Stimulated activated memory B cell treated with anti-CD40 and anti-IgM and Interleukin-4, amounts not matched to agents 10 μg/mL and 1 μg/mL and 100 μg/mL, for 72 hours (primary cell): Measurements from ENCODE around the gene UNC13D.
A peak's percentile ranks its signal among the peaks of the same experiment; 100 is the strongest.
"Not testable (repeated sequence)": the region's sequence is repeated elsewhere in the genome, so short reads cannot be mapped to it uniquely, and the experiment has no call there.

Experiments
- ATAC-seq: fragments of 150-1000 bp; cut with Tn5 transposase; 2 replicates; pipeline ENCODE4 v1.10.0; 2021
- H3K27ac Mint-ChIP-seq: one replicate; pipeline ENCODE4 v1.8.0; 2022; ENCODE audit warnings: mild to moderate bottlenecking, mixed read lengths
- H3K27me3 Mint-ChIP-seq: one replicate; pipeline ENCODE4 v1.8.0; 2022; ENCODE audit warnings: mixed read lengths
- H3K36me3 Mint-ChIP-seq: one replicate; pipeline ENCODE4 v1.8.0; 2022; ENCODE audit warnings: mixed read lengths
- H3K4me1 Mint-ChIP-seq: one replicate; pipeline ENCODE4 v1.8.0; 2022; ENCODE audit warnings: mixed read lengths
- H3K4me3 Mint-ChIP-seq: one replicate; pipeline ENCODE4 v1.8.0; 2022; ENCODE audit warnings: mild to moderate bottlenecking, moderate library complexity, mixed read lengths
- H3K9me3 Mint-ChIP-seq: one replicate; pipeline ENCODE4 v1.8.0; 2022; ENCODE audit warnings: mixed read lengths

The UNC13D gene

DNA sequence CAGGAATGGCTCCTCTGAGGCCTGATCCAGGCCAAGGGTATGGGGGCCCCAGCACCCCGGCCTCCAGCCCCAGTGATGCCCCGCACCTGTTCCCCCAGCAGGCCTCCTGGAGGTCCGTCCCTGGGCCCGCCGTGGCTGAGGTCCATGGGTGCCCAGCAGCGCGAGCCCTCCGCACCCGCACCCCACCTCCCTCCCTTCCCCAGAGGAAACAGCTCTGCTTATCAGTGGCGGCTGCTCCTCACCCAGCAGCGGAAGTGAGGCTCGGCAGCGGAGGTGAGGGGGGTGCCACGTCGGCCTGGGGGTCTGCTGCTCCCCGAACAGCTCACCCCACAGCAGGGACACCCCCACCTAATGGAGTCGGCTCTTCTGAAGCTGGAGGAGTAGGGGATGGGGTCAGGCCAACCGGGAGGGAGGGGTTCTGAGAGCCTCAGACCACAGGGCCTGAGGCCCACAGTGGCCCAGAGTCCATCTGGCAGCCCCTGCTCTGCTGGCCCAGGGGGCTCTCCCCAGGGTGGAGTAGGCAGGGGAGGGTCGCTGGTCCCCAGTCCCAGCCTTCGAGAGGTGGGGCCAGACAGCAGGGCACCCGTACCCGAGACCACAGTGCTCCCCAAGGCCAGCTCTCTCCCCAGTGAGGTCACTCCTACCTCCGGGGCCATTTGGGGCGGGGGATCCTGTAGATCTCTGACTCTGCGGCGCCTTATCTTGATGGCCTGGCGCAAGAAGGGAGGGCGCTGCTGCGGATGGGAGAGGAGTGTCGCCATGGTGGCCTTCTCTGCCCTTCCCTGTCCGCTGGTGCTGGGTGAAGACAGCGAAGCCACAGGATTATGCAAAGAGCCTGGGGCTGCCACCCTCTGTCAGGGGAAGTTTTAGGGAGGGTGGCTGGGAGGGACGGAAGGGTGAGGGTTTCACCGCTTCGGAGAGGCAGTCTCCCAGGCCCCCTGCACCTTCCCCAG is at the start of gene UNC13D:
TSS of gene UNC13D (minus strand) at position 828 of the 953 bp plus-strand sequence. CDS start at position 761, 67 bp downstream.
- peak within 1 kb of the TSS; percentile 91 for H3K27ac Mint-ChIP-seq
- H3K27me3 Mint-ChIP-seq, result no peaks in the 10 kb centered on the region
- peak; percentile 65 for ATAC-seq
- peak within 1 kb of the TSS; percentile 96 for H3K4me3 Mint-ChIP-seq
- H3K9me3 Mint-ChIP-seq, result no peaks in the 10 kb centered on the region
- H3K36me3 Mint-ChIP-seq, result peaks cover 39% of the 10 kb centered on the region
- peaks cover 40% of the 10 kb centered on the region for H3K4me1 Mint-ChIP-seq

DNA sequence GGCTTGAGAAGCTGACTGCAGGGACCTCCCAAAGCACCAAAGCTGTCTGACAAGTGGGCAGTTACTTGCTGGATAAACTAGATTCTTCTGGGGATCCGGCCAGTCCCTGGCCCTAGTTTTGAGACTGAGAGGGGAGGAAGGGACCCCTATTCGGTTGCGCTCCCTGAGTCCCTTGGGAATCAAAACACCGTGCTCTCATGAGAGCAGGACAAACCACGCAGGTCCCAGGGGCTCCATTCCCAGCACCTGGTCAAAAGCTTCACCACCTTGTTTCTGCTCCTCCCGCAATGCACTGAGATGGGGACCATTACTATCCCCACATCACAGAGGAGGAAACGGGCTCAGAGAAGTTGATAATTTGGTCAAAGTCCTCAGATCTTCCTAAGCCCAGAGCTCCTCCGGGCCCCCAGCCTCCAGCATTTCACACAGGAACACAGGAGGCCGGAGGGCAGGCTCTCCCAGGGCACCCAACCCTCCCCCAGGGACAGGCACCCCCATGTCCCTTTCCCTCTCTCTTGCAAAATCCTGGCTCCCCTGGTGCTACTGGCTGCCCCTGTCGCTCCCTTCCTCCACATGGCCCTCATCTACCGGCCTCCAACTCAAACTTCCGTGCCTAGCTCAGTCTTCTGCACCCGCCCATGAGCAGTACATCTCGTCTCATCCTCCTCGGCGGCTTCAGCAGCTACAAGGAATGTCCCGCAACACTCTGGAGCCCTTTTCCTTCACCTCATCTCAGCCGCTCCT is 49.3 kb upstream of the UNC13D start:
- Mint-ChIP-seq H3K27ac (peak overlapping the region; percentile 87), H3K4me1 (peaks cover 43% of the 10 kb centered on the region), H3K4me3 (no peak overlapping the region), H3K36me3 (peaks cover 31% of the 10 kb centered on the region), H3K9me3 (no peaks in the 10 kb centered on the region), H3K27me3 (no peaks in the 10 kb centered on the region)
- no peak for ATAC-seq

DNA sequence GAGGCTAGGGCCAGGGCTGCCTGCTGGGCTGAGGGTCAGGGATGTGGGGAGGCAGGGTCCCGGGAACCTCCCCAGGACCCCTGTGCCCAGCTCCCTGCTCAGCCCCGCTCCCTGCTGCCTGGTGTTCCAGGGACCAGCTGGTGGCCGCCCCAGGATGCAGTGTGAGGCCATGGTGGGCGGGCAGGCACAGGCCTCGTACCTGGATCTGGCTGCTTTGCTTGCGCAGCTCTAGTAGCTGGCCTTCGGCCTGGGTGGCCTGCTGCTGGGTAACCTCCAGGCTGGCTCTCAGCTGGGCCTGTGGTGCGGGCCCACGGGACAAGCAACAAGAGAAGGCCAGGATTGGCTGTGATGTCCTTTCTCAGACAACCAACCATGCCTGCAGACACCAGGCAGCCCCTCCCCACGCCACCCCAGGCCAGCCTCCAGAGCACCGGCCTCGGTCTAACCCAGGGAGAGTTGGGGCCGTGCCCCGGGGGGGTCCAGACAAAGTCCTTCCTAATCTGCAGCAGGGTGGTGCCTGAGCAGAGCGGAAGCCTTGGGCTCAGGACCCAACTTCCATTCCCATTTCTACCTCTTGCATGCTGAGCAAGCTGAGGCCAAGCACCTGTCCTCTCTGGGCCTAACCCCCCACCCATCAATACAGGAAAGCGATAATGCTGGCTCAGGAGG is 48.5 kb upstream of the UNC13D start:
- peaks cover 27% of the 10 kb centered on the region for H3K36me3 Mint-ChIP-seq

DNA sequence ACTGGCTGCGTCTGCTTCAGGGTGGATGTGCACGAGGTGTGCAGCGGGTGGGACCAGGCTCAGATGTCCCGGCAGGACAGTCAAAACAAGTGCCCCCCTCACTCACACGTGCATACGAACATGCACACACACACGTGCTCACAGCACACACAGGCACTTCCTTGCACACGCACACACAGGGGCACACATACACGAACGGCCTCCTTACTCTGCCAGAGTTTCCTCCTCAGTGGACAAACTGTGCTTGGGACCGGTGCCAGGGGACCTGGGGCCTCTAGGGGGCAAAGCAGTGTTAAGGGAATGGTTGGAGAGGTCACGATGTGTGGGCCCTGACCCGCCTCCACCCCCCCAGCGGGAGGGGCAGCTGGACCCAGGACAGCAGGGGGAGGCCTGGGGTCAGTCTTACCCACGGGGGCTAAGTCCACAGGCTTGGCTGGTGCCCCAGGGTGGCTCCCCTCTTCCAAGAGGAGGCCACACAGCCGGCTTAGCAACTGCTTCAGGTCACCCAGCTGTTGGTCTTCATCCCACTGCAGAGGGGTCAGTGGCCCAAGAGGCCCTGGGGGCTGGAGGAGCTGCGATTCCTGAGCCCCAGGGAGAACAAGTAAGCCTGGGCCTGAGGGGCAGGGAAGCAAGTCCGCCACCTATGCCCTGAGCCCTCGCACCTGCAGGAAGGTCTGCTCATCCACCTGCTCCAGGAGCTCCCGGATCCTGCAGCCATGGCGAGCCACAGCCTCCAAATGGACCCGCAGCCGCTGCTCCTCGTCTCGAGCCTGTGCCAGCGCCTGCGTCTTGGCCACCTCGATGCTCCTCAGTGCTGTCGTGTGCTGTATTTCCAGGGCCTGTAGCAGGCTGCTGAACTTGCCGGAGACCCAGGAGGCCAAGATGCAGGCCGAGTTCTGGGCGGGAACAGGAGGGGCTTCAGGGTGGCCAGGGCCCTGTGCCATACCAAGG is 47.7 kb upstream of the UNC13D start:
- Mint-ChIP-seq H3K9me3 (no peaks in the 10 kb centered on the region), H3K27me3 (no peaks in the 10 kb centered on the region), H3K4me3 (no peak overlapping the region), H3K36me3 (peaks cover 24% of the 10 kb centered on the region), H3K4me1 (peaks cover 34% of the 10 kb centered on the region), H3K27ac (no peak overlapping the region)
- ATAC-seq, result no peak

More for the DNA sequence above, 48.5 kb upstream of the UNC13D start:
- Mint-ChIP-seq H3K9me3 (no peaks in the 10 kb centered on the region), H3K4me3 (no peak overlapping the region), H3K27ac (no peak overlapping the region), H3K27me3 (no peaks in the 10 kb centered on the region), H3K4me1 (peaks cover 41% of the 10 kb centered on the region)
- ATAC-seq, result no peak

DNA sequence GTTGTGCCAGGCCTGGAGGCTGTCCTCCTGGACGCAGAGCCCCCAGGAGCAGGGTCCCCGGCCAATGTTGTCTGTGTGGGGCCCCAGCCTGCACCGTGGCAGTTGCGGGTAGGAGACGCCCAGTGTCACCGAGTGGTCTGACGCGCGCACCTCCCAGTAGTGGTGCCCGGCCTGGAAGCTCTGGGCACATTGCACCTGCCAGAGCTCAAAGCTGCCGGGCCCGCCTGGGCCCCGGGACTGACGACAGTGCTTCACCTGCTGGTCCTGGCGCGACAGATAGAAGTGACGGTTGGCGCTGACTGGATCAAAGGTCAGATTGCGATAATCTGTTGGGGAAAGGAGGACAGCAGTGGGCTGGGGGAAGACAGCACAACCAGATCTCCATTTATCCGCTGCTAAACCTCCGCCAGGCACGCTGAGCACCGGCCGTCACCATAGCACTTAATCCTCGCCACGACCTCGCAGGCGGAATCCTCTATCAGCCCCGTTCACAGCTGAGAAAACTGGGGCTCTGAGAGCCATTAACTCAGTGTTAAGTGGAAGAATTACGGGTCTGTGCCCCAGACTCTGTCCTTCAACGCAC is 46.9 kb upstream of the UNC13D start:
- no peak overlapping the region for H3K4me3 Mint-ChIP-seq
- H3K4me1 Mint-ChIP-seq, result peaks cover 33% of the 10 kb centered on the region
- H3K27ac Mint-ChIP-seq, result peak overlapping the region; percentile 47
- no peak for ATAC-seq
- H3K36me3 Mint-ChIP-seq, result peaks cover 29% of the 10 kb centered on the region
- no peaks in the 10 kb centered on the region for H3K27me3 Mint-ChIP-seq
- H3K9me3 Mint-ChIP-seq, result no peaks in the 10 kb centered on the region

DNA sequence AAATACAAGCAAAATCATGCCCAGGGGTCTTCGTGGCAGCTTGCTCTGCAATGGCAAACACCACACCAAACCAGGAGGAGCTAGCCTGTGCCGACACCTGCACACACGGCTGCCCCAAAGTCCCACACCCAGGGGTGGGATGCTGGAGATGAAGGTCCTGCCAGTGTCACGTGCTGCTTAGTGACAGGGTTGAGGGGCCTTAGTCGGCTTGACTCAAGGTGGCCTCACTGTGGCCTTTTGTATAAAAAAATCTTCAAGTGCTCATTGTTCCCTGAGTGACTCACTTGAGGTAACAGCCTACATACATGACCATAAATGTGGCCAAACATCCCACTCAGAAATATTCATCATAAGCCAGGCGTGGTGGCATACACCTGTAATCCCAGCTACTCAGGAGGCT is 45.2 kb upstream of the UNC13D start:
- Mint-ChIP-seq H3K9me3 (no peaks in the 10 kb centered on the region), H3K4me1 (peaks cover 17% of the 10 kb centered on the region), H3K4me3 (no peak overlapping the region), H3K27ac (no peak overlapping the region), H3K27me3 (no peaks in the 10 kb centered on the region), H3K36me3 (peaks cover 24% of the 10 kb centered on the region)
- ATAC-seq, result no peak

DNA sequence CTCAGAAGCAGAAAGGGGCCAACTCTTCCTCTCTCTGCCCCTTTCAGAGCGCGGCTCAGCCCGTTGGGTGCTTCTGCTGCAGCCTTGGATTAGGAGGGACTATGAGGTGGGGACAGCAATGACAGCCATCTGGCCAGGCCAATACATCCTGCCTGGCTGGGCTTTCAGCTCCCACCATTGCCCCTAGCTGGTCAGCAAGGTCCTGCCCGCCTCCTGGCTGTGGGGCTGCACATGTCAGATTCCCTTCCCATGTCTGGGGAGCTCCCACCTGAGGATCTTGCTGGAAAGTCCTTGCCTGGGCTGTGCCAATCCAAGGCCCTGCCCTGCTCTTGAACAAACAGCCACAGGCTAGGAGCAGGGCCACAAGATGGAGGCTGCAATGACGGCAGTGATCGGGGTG is 44.3 kb upstream of the UNC13D start:
- H3K27me3 Mint-ChIP-seq, result no peaks in the 10 kb centered on the region
- no peaks in the 10 kb centered on the region for H3K9me3 Mint-ChIP-seq
- H3K4me1 Mint-ChIP-seq, result peaks cover 7% of the 10 kb centered on the region
- no peak overlapping the region for H3K27ac Mint-ChIP-seq
- no peak overlapping the region for H3K4me3 Mint-ChIP-seq
- H3K36me3 Mint-ChIP-seq, result peaks cover 24% of the 10 kb centered on the region
- ATAC-seq, result no peak

DNA sequence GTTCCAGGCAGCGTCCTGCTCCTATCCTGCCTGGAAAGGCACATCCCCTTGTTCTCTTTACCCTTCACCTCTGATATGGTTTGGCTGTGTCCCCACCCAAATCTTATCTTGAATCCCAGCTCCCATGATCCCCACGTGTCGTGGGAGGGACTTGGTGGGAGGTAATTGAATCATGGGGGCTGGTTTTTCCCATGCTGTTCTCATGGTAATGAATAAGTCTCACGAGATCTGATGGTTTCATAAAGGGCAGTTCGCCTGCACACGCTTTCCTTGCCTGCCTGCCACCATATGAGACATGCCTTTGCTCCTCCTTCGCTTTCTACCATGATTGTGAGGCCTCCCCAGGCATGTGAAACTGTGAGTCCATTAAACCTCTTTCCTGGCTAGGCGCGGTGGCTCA is 41.7 kb upstream of the UNC13D start:
- not testable (repeated sequence) for H3K9me3 Mint-ChIP-seq, H3K27me3 Mint-ChIP-seq, H3K4me1 Mint-ChIP-seq, H3K27ac Mint-ChIP-seq, H3K4me3 Mint-ChIP-seq, ATAC-seq
- H3K36me3 Mint-ChIP-seq, result peaks cover 24% of the 10 kb centered on the region

DNA sequence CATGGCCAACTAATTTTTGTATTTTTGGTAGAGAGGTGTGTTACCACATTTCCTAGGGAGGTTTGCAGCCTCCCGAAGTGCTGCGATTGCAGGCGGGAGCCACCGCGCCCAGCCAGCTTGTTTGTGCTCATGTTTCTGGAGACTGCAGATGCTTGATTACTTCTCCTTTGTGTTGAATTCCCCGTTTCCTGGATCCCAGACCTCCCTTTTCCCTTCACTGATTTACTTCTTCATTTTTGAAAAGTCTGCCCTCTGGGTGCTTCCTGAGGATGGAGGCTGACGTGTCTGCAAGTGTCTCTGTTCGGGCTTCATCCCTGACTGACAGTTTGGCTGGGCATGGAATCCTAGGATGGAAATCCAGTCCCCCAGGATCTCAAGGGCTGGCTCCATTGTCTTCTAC is 41.2 kb upstream of the UNC13D start:
- peaks cover 3% of the 10 kb centered on the region for H3K4me1 Mint-ChIP-seq
- ATAC-seq, result no peak
- H3K27ac Mint-ChIP-seq, result no peak overlapping the region
- no peaks in the 10 kb centered on the region for H3K27me3 Mint-ChIP-seq
- no peak overlapping the region for H3K4me3 Mint-ChIP-seq
- H3K9me3 Mint-ChIP-seq, result no peaks in the 10 kb centered on the region
- H3K36me3 Mint-ChIP-seq, result peaks cover 21% of the 10 kb centered on the region

DNA sequence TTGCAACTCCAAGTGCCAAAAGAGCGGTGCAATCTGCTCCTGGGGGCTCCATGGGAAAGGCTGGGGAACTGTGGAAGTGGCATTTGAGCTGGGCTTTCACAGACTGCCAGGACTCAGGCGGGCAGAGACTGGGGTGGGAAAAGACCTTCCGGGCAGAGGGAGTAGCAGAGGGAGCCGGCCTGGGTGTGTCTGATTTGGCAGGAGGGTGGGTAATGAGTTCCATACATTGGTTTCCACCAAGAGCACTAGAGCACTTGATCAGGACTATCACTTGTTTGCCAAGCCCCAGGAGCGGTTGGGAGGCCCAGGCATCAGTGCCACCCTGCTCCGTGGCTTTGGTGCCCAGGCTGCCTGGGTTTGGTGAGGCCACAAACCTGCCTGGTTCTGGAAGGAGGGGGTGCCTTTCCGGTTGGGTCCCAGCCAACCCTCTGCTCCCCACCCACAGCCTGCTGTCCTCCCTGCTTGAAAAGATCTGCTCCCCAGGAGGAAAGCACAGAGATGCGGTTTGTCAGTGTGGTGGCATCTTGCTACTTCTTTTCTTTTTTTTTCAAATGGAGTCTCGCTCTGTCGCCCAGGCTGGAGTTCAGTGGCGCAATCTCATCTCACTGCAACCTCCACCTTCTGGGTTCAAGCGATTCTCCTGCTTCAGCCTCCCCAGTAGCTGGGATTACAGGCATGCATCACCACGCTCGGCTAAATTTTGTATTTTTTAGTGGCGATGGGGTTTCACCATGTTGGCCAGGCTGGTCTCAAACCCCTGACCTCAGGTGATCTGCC is 37.7 kb upstream of the UNC13D start:
- Mint-ChIP-seq H3K36me3 (peaks cover 5% of the 10 kb centered on the region), H3K4me1 (peaks cover 20% of the 10 kb centered on the region), H3K4me3 (no peak overlapping the region), H3K9me3 (no peaks in the 10 kb centered on the region), H3K27ac (no peak overlapping the region), H3K27me3 (no peaks in the 10 kb centered on the region)
- no peak for ATAC-seq

DNA sequence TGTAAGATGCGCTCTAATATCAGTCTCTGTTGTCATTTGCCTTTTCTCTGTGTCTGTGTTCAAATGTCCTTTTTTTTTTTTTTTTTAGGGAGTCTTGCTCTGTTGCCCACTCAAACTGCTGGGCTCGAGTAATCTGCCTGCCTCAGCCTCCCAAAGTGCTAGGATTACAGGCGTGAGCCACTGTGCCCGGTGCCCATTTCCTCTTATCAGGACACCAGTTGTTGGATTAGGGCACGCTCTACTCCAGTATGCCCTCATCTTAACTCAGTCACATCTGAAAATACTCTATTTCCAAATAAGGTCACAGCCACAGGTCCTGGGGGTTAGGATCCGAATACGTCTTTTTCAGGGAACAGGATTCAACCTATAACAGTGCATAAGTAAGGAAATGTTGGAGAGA is 36.1 kb upstream of the UNC13D start:
- H3K36me3 Mint-ChIP-seq, result no peaks in the 10 kb centered on the region
- H3K4me1 Mint-ChIP-seq, result peaks cover 34% of the 10 kb centered on the region
- no peaks in the 10 kb centered on the region for H3K27me3 Mint-ChIP-seq
- no peak overlapping the region for H3K4me3 Mint-ChIP-seq
- ATAC-seq, result no peak
- no peak overlapping the region for H3K27ac Mint-ChIP-seq
- no peaks in the 10 kb centered on the region for H3K9me3 Mint-ChIP-seq

DNA sequence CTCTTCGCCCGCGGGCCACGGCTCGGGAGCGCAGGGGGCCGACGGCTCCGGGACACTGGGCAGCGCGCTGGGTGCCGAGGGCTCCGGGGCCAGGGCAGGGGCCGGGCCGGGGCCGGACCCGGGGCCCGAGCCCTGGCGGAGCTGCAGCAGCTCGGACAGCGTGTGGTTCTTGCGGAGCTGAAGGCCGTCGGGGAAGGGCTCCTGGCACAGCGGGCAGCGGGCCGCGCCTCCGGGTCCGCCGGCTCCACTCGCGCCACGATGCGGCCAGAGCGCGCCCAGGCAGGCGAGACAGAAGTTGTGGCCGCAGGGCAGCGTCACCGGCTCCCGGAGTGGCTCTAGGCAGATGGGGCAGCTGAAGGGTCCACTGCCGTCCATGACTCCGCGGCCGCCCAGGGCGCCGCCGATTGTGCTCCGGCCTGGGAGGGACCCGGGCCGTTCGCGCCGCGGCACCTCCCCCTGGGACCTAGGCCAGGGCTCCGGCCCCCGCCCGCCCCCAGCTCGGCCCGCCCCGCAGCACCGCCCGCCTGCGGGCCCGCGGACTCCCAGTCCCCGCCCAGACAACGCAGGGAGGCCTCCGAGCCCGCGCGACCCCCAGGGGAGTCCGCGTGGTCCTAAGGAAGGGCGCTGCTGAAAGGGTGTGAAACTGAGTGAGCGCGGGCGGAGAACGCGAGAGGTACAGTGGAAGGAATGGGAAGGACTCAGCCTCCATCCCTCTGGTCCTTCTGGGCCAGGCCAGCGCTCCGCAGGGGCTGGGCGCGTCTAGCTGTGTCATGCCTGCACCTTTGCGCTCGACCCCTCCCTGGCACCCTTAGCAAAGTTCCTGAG is 34.2 kb upstream of the UNC13D start, which contains the start of gene TRIM47:
TSS of gene TRIM47 (minus strand) at position 408 of the 825 bp plus-strand sequence. CDS start at position 375, 33 bp downstream.
- H3K27me3 Mint-ChIP-seq, result no peaks in the 10 kb centered on the region

DNA sequence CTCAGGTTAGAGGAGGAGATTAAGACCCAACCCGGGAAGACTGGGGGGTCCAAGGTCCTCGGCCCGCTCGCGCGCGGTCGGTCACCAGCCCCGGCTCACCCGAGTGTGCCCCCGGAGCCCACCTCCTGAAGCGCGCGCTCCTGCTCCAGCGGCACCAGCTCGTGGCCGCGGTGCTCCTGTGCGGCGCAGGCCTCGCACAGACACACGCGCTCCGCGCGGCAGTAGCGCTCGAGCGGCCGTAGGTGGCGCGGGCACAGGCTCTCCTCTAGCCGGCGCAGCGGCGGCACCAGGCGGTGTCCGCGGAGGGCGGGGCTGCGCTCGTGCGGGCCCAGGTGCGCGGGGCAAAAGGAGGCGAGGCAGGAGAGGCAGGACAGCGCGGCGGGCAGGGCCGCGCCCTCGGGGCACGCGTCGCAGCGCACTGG is 33.6 kb upstream of the UNC13D start:
- peak overlapping the region; percentile 71 for H3K27ac Mint-ChIP-seq
- no peaks in the 10 kb centered on the region for H3K9me3 Mint-ChIP-seq
- no peaks in the 10 kb centered on the region for H3K36me3 Mint-ChIP-seq
- H3K4me3 Mint-ChIP-seq, result peak overlapping the region; percentile 74
- H3K4me1 Mint-ChIP-seq, result peaks cover 34% of the 10 kb centered on the region
- peak; percentile 86 for ATAC-seq
- H3K27me3 Mint-ChIP-seq, result no peaks in the 10 kb centered on the region

More for the DNA sequence above, 34.2 kb upstream of the UNC13D start, which contains the start of gene TRIM47:
- Mint-ChIP-seq H3K9me3 (no peaks in the 10 kb centered on the region), H3K27ac (peak within 1 kb of the TSS; percentile 71), H3K4me1 (peaks cover 34% of the 10 kb centered on the region), H3K4me3 (peak within 1 kb of the TSS; percentile 74), H3K36me3 (no peaks in the 10 kb centered on the region)
- peak; percentile 4 for ATAC-seq
